Pulmonary artery endothelial cell (primary cell): ENCODE results near the gene TMEM213. TPM values are rescaled to one million over a fixed set of nuclear protein-coding genes. Genes with fewer than 3 reads are reported as not detected.

Source experiments
- DNase-seq: peaks from one replicate; pipeline ENCODE4 v3.0.0-alpha.2; 2011; ENCODE audit warnings: low read depth, low spot score
- total RNA-seq: library from RNA; depleted of rRNA; stranded (reverse); fragments of >200 nt; gene quantifications from 2 replicates; pipeline ENCODE4 v1.2.3, GENCODE V29; 2014

The TMEM213 gene
- total RNA-seq, 1 donor from 2014 or later: not detected

GRCh38 chr7:138873220-138873892 lies 75.6 kb downstream of the TMEM213 start:
- DNase-seq: no peak

- DNase-seq: no peak
Observed at GRCh38 chr7:138875794-138876193, 78.0 kb downstream of the TMEM213 start.

GRCh38 chr7:138876326-138876725 lies 78.5 kb downstream of the TMEM213 start:
- DNase-seq: no peak

GRCh38 chr7:138878051-138878450 lies 80.3 kb downstream of the TMEM213 start:
- no peak for DNase-seq

GRCh38 chr7:138878856-138879255 lies 81.1 kb downstream of the TMEM213 start:
- DNase-seq: no peak

- DNase-seq: no peak
Observed at GRCh38 chr7:138879356-138879755, 81.6 kb downstream of the TMEM213 start.

- no peak for DNase-seq
Observed at GRCh38 chr7:138880881-138881578, 83.2 kb downstream of the TMEM213 start.

- no peak for DNase-seq
Observed at GRCh38 chr7:138881579-138882188, 83.9 kb downstream of the TMEM213 start.

GRCh38 chr7:138882249-138882648 lies 84.5 kb downstream of the TMEM213 start:
- no peak for DNase-seq

- DNase-seq: no peak
Observed at GRCh38 chr7:138885383-138886147, 87.8 kb downstream of the TMEM213 start.

GRCh38 chr7:138886501-138886917 lies 88.7 kb downstream of the TMEM213 start:
- DNase-seq: peak; percentile 45

GRCh38 chr7:138887085-138887710 lies 89.4 kb downstream of the TMEM213 start:
- DNase-seq: no peak

Other genes with a start within 250 kb of the TMEM213 start
- not detected in 2 replicates for gene SVOPL, start 96.6 kb upstream of the TMEM213 start, total RNA-seq
- 0.04 and 0.86 TPM in 2 replicates for gene ATP6V0A4, start 202 bp downstream of the TMEM213 start, total RNA-seq
- 1.9 and 2.9 TPM in 2 replicates for gene KIAA1549, start 183.4 kb downstream of the TMEM213 start, total RNA-seq
- 13.5 and 13.6 TPM in 2 replicates for gene ZC3HAV1L, start 238.0 kb downstream of the TMEM213 start, total RNA-seq